HEK293T (cell line): ENCODE data around the gene R3HDM2.

Experiments
- CTCF ChIA-PET: fragments of 350-600 bp; formaldehyde crosslinking; extraction: SDS; loops from one replicate; lab custom pipeline; 2021; ENCODE audit warnings: antibody characterized with exemption, inconsistent platforms; lab: Yijun Ruan, JAX
- POLR2A ChIA-PET: fragments of 350-600 bp; formaldehyde crosslinking; extraction: SDS; loops from one replicate; lab custom pipeline; 2020; ENCODE audit warnings: antibody characterized with exemption, inconsistent platforms; lab: Yijun Ruan, JAX
- DNase-seq: peaks from one replicate; pipeline ENCODE4 v3.0.0; 2012; ENCODE audit warnings: mixed read lengths; ENCODE audit errors: extremely low spot score
- ARNT ChIP-seq: fragments of 450-650 bp; IDR thresholded peaks from 2 replicates; pipeline ENCODE4 v1.6.1; 2017; ENCODE audit warnings: mild to moderate bottlenecking
- BHLHE40 ChIP-seq: fragments of 450-650 bp; IDR thresholded peaks from 2 replicates; pipeline ENCODE4 v1.6.1; 2016; ENCODE audit warnings: mild to moderate bottlenecking, moderate library complexity, borderline replicate concordance
- CTBP1 ChIP-seq: fragments of 450-650 bp; IDR thresholded peaks from 2 replicates; pipeline ENCODE4 v1.6.1; 2016; ENCODE audit warnings: borderline replicate concordance
- ELF4 ChIP-seq: fragments of 450-650 bp; IDR thresholded peaks from 2 replicates; pipeline ENCODE4 v1.6.1; 2017; ENCODE audit warnings: antibody characterized with exemption
- FOXA1 ChIP-seq: fragments of 450-650 bp; IDR thresholded peaks from 2 replicates; pipeline ENCODE4 v1.6.1; 2016; ENCODE audit warnings: mild to moderate bottlenecking
- FOXK2 ChIP-seq: fragments of 450-650 bp; IDR thresholded peaks from 2 replicates; pipeline ENCODE4 v1.6.1; 2016; ENCODE audit warnings: mild to moderate bottlenecking
- FOXM1 ChIP-seq: fragments of 450-650 bp; IDR thresholded peaks from 2 replicates; pipeline ENCODE4 v1.6.1; 2017; ENCODE audit warnings: mild to moderate bottlenecking, borderline replicate concordance
- HDGF ChIP-seq: fragments of 450-650 bp; IDR thresholded peaks from 2 replicates; pipeline ENCODE4 v1.6.1; 2017; ENCODE audit warnings: antibody characterized with exemption, borderline replicate concordance
- L3MBTL2 ChIP-seq: fragments of 450-650 bp; conservative IDR thresholded peaks from 2 replicates; pipeline ENCODE4 v1.6.1; 2016; ENCODE audit warnings: mild to moderate bottlenecking
- LEF1 ChIP-seq: fragments of 450-650 bp; IDR thresholded peaks from 2 replicates; pipeline ENCODE4 v1.6.1; 2017; ENCODE audit warnings: mild to moderate bottlenecking, borderline replicate concordance
- NFRKB ChIP-seq: fragments of 450-650 bp; IDR thresholded peaks from 2 replicates; pipeline ENCODE4 v1.6.1; 2016; ENCODE audit warnings: mild to moderate bottlenecking, moderate library complexity
- SP1 ChIP-seq: fragments of 450-650 bp; IDR thresholded peaks from 2 replicates; pipeline ENCODE4 v1.6.1; 2017
- SUZ12 ChIP-seq: fragments of 450-650 bp; IDR thresholded peaks from 2 replicates; pipeline ENCODE4 v1.6.1; 2016; ENCODE audit warnings: mild to moderate bottlenecking
- TARDBP ChIP-seq: fragments of 450-650 bp; IDR thresholded peaks from 2 replicates; pipeline ENCODE4 v1.6.1; 2016
- ZNF384 ChIP-seq: fragments of 450-650 bp; IDR thresholded peaks from 2 replicates; pipeline ENCODE4 v1.6.1; 2016
- TF ChIP-seq, protein P1 (sequence below): fragments of 450-650 bp; IDR thresholded peaks from 2 replicates; pipeline ENCODE4 v1.6.1; 2016

R3HDM2 gene

DNA sequence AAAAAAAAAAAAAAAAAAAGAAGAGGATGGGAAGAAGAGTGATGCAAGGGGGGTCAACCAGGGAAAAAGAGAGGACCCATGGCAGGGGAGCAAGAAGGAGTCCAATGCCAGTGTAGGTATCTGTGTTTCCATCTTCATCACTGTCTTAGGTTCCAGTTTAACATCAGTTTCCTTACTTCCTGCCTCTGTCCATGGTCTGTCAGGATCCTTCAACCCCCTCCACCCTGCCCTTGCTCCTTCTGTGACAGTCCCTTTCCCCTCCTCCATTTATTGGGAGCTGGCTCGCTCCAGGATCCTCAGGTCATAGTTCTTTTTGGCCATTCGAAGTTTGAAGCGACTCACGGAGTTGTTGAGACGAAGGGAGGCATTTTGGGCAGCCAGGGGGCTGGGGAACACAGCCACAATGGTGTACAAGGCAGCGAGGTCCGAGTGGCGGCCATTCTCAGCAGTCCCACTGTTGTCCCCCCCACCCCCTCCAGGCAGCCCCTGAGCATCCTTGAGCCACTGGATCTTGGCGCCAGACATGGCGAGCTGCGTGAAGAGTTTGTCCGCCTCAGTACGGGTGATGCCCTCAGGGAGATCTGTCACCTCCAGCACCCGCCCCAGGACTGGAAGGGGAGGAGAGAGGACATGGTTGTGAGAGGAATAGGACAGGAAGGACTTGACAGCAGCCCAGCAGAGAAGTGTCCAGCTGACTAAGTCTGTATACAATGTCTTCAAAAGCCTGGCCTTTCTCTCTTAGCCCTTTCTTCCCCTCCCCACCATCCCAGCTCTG is 176.2 kb downstream of the R3HDM2 start:
- TF ChIP-seq TARDBP (no peak), BHLHE40 (no peak), ARNT (no peak), LEF1 (no peak), L3MBTL2 (no peak), SUZ12 (no peak), FOXM1 (no peak), ZNF384 (no peak), FOXA1 (no peak)
- TF ChIP-seq, protein P1, sequence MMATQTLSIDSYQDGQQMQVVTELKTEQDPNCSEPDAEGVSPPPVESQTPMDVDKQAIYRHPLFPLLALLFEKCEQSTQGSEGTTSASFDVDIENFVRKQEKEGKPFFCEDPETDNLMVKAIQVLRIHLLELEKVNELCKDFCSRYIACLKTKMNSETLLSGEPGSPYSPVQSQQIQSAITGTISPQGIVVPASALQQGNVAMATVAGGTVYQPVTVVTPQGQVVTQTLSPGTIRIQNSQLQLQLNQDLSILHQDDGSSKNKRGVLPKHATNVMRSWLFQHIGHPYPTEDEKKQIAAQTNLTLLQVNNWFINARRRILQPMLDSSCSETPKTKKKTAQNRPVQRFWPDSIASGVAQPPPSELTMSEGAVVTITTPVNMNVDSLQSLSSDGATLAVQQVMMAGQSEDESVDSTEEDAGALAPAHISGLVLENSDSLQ, result no peak
- CTCF ChIA-PET, result no interaction called here
- no peak for DNase-seq
- POLR2A ChIA-PET, result no interaction called here

DNA sequence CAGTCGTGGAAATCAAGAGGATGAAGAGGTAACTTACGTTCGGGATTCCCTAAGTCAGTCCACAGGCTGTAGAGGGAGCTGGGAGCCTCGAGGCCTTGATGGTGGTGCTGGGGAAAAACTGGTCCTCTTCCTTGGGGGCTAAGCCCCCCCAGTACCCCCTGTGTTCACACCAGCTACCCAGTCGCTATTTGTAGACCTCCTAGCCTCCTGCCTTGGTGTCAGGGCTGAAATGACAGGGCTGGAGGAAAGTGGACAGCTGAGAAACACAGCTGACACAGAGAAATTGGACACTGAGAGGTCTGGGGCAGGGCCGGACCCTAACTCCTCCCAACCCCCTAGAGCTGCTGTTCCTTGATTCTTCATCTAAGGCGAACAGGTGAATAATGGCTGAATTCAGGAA is 179.9 kb downstream of the R3HDM2 start, which contains the start of gene STAC3:
Gene STAC3, minus strand, starts transcription at position 232 of the 400 bp plus-strand sequence. CDS start 1,551 bp downstream, outside the sequence.
- ChIA-PET CTCF (interaction anchor here (0.7 to 3.4 kb wide), 3 partner anchors 12 to 75 kb away, joined by 4 to 18 read pairs (median 6); no protein-coding TSS in a partner anchor), POLR2A (interaction anchor here (0.7 to 3.2 kb wide), 4 partner anchors 8 to 203 kb away, joined by 3 to 13 read pairs (median 3); partner anchors contain the start of genes INHBE, NXPH4 and SHMT2)
- no peak for DNase-seq
- TF ChIP-seq FOXK2 (no peak), BHLHE40 (no peak), FOXM1 (no peak), L3MBTL2 (no peak), SP1 (no peak), LEF1 (no peak), SUZ12 (no peak), HDGF (no peak), FOXA1 (no peak), ELF4 (no peak), TARDBP (no peak), ZNF384 (no peak), NFRKB (no peak), ARNT (no peak), CTBP1 (no peak)
- TF ChIP-seq, protein P1, result no peak

DNA sequence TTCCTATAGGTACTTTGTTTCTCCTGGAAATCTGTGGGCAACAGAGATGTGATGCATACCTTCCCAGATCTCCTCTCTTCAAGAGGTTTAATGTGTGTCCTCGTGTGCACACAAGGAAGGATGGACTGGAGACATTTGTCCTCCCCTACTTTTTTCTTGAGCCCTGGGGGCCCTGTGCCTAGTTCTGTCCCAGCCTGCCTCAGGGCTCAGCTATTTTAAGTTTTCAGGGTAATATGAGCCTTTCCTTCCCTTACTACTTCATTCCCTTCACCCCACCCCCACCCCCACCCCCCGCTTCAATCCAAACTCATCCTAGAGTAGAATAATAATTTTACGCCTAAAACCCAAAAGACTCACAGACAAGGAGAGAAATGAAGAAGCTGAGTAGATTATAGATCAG is 180.3 kb downstream of the R3HDM2 start:
- TF ChIP-seq ZNF384 (no peak), FOXK2 (no peak), FOXM1 (no peak), LEF1 (no peak), HDGF (no peak), SP1 (no peak), SUZ12 (no peak), L3MBTL2 (no peak), NFRKB (no peak), CTBP1 (no peak), ELF4 (no peak), ARNT (no peak), FOXA1 (no peak), TARDBP (no peak), BHLHE40 (no peak)
- TF ChIP-seq, protein P1, result no peak
- DNase-seq, result no peak
- CTCF ChIA-PET, result interaction anchor here (0.8 to 3.4 kb wide), 3 partner anchors 11 to 202 kb away, joined by 5 to 18 read pairs (median 6); no protein-coding TSS in a partner anchor
- POLR2A ChIA-PET, result interaction anchor here (1.1 to 3.2 kb wide), 2 partner anchors 33 to 204 kb away, joined by 3 to 13 read pairs; partner anchors contain the start of genes INHBE and NXPH4

DNA sequence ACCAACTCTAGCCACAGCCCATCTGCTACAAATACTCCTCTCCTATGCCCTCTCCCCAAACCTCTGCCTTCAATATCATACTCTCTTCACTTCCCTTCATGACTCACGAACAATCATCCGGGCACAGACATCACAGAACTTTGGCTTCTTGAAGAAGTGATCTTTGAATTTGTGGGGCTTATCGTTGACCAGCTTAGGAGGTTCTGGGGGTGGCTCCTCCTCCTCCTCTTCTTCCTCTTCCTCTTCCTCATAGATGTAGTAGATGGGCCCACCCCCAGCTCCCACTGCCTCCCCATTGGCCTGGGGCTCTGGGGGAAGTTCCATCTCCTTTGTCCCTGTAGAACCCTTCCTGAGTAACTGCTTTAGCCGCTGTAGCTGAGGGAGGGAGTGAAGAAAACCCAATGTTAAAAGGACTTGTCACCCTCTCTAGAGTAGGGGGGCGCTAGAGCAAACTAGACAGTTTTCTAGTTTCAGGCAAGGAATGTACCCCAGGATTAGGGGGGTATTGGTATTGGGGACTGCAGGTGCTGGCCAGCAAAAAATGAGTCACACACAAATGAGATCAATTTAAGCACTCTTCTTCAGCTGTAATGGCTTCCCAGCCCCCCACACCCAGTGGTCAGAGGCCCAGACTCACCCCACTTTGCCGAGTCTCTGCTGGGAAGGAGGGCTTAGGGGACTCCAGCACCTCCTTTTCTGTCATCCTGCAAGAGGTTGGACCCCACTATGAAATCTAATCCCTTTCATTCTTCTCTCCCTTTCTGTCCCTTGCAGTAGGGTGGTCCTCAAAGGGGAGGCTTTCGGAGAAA is 181.7 kb downstream of the R3HDM2 start:
- POLR2A ChIA-PET, result interaction anchor here (3.2 kb wide), 1 partner anchor 205 kb away, joined by 13 read pairs; the partner anchor contains the start of gene INHBE
- DNase-seq, result no peak
- TF ChIP-seq SUZ12 (no peak), BHLHE40 (no peak), ELF4 (no peak), TARDBP (no peak), FOXM1 (no peak), FOXA1 (no peak), HDGF (no peak), ZNF384 (no peak), LEF1 (no peak), L3MBTL2 (no peak), ARNT (no peak), CTBP1 (no peak), NFRKB (no peak)
- TF ChIP-seq, protein P1, result no peak
- CTCF ChIA-PET, result interaction anchor here (1.0 to 3.4 kb wide), 2 partner anchors 30 to 36 kb away, joined by 3 to 18 read pairs; no protein-coding TSS in a partner anchor
